CD4-positive, alpha-beta T cell treated with Interleukin-6 for 4 hours (primary cell): ENCODE measurements around the gene DDX4.
"Not testable (repeated sequence)": the region's sequence is repeated elsewhere in the genome, so short reads cannot be mapped to it uniquely, and the experiment has no call there.

Experiments
- DNase-seq: peaks from one replicate; pipeline ENCODE4 v3.0.0-alpha.2; 2020; ENCODE audit warnings: mixed read lengths

The DDX4 gene

GRCh38 chr5:55731848-55732247 is 6.0 kb upstream of the DDX4 start:
- no peak for DNase-seq

DNA sequence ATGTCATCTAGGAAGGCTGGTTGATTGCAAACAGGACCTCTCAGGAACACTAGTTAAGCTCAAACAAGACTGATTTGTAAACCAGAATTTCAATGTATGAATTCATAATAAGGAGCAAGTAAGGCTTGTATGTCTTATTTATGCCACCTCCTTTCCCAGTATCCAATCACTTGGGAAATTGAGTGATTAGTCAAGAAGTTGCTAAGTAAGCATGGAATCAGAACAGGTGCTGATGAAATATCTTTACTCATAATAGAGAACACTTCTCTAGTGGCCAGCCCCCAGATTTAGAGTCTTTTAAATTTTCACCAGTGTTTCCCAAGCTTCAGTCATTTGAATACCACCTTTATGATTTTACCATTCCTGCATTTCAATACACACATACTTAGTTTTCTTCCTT is 5.3 kb upstream of the DDX4 start:
- DNase-seq: no peak

GRCh38 chr5:55734658-55735057 is 3.2 kb upstream of the DDX4 start:
- DNase-seq: no peak

DNA sequence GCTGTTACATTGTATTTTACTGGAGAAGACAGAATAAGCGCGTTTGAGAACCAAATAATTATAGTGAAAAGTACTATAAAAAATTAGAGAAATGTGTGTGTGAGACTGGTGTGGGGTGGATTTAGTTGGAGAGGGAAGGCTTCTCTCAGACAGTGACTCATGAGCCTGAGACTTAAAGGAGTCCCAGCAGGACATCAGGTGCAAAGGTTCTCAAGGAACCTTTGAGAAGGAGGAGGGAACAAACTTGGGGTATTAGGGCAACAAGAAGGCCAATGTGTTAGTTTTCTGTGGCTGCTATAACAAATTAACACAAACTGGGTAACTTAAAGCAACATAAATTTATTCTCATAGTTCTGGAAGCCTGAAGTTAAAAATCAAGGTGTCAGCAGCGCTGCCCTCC is 4.9 kb downstream of the DDX4 start:
- DNase-seq: no peak

GRCh38 chr5:55747778-55748318 is 10.0 kb downstream of the DDX4 start:
- no peak for DNase-seq

DNA sequence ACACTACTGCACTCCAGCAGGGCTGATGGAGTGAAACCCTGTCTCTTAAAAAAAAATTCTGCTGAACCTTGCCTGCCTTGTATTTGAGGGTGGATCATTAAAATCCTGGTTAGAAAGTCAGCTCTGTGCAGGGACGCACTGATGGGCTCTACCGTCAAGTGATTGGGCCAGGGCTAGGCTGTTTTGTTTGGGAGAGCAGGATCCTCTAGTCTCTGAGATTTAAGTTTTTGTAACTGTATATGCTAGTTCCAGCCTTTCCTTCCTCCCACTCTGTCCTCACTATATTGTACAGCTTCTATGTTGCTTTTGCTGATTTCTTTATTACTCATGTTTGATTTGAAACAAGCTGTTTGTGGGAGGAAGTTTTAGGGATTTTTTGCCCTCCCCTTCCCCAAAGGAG is 11.5 kb downstream of the DDX4 start:
- DNase-seq: no peak

DNA sequence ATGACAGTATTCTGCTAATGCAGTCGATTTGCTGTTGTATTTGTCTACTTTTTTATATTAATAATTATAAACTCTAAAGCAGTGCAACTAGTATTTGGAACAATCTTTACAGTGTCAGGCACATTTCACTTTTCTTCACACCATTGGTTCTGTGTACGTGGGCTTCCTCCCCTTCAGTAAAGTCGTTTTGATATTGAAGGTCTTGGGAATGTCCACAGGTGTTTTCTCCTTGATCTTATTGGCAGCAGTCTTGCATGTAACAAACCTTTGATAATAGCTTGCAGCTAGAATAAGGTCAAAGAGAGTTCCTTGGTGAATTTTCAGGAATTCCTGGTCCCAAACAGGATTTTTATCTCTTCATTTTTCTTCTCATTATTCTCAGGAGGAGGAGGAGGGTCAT is 12.2 kb downstream of the DDX4 start:
- no peak for DNase-seq

- DNase-seq: no peak
Observed at GRCh38 chr5:55750499-55750898, 12.6 kb downstream of the DDX4 start.

DNA sequence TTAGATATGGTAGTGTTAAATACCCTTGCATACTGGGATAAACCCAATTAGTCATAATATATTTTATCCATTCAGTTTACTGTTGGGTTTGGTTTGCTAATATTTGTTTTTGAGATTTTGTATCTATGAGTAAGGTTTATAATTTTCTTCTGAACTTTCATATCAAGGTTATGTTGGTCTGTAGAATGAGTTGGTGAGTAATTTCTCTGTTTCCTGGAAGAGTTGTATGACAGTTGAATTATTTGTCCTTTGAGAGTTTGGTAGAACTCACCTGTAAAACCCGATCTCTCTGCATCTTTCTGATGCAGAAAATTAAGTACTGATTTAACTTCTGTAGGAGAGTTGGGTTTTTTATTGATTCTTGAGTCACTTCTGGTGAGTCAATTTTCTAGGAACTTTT is 20.4 kb downstream of the DDX4 start:
- no peak for DNase-seq

DNA sequence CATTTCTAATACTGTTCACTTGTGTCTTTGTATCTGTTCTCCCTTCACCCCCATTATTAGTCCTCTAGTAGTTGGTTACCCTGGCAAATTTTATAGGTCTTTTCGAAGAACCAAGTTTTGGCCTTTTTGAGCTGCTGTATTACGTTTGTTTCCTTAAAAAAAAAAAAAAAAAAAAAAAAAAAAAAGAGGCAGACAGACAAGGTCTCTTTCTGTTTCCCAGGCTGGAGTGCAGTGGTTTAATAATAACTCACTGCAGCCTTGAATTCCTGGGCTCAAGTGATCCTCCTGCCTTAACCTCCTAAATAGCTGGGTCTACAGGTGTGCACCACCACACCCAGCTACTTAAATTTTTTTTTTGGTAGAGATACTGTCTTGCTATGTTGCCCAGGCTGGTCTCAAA is 20.9 kb downstream of the DDX4 start:
- no peak for DNase-seq

DNA sequence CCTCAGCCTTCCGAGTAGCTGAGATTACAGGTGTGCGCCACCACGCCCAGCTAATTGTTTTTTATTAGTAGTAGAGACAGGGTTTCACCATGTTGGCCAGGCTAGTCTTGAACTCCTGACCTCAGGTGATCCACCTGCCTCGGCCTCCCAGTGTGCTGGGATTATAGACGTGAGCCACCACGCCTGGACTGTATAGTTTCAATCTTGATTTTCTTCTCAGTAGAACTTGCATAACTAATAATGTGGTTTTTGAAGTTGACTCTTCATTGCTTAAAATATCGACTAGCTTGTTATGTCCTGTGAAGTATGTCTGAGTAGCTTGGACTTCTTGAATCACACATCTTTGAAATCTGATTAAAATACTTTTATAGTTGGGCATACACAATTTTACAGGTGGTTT is 23.9 kb downstream of the DDX4 start:
- DNase-seq: not testable (repeated sequence)

DNA sequence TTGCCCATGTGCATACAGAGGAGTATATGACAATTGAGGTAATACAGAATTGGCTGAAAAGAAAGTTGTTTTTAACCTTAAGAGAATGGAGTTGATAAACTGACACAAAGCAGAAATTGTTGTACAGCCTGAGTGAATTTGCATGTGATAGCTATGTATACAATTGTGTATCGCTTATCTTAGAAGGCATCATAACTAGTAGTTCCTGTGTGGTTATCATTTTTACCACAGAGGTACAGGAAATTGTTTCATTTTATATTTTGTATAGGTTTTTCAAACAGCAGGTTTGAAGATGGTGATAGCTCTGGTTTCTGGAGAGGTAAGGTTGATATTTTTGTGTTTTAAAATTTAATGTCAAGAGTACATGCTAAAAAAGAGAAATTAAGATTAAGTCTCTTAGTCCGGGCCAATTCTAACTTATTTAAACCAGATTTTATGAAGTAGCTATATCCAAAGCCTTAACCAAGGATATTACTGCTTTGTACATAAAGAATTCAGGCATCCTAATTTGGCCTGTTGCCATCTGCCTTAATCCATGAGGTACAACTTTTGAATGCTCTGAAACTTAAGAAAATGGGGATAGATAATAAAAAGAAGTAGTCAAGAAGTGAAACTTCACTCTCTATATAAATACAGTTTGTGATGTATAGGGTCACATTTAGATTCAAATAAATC is 26.0 kb downstream of the DDX4 start:
- DNase-seq: no peak

DNA sequence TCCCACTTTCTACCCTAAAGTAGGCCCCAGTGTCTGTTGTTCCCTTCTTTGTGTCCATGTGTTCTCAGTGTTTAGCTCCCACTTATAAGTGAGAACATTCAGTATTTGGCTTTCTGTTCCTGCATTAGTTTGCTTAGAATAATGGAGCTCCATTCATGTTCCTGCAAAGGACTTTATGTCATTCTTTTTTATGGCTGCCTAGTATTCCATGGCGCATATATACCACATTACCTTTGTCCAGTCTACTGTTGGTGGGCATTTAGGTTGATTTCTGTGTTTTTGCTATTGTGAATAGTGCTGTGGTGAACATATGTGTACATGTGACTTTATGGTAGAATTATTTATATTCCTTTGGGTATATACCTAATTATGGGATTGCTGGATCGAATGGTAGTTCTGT is 30.4 kb downstream of the DDX4 start:
- DNase-seq: no peak

GRCh38 chr5:55771175-55771655 is 33.4 kb downstream of the DDX4 start:
- no peak for DNase-seq

DNA sequence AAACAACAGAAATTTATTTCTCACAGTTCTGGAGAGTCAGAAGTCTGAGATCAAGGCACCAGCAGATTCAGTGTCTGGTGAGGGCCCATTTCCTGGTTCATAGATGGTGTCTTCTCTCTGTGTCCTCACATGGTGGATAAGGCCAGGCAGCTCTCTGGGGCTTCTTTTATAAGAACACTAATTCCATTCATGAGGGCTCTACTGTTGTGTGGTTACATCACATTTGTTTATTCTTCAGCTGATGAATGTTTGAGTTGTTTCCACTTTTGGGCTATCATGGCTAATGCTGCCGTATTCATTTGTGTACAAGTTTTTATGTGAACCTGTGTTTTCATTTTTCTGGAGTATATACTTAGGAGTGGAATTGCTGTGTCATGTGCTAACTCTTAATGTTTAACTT is 35.2 kb downstream of the DDX4 start:
- no peak for DNase-seq

GRCh38 chr5:55777332-55777731 is 39.5 kb downstream of the DDX4 start:
- DNase-seq: no peak

DNA sequence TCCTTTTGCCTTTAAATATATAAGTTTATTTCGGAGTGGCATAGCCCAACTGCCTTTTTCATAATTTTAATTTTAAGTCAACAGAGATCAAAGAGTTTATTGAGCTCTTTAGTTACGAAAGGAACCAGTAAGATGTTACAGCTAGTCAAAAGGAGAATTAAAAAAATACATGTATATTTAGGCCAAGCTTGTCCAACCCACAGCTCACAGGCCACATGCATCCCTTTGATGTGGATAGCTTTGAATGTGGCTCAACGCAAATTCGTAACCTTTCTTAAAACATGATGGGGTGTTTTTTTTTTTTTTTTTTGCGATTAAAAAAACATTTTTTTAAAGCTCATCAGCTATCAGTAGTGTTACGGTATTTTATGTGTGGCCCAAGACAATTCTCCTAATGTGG is 63.1 kb downstream of the DDX4 start:
- no peak for DNase-seq

GRCh38 chr5:55808814-55809213 is 71.0 kb downstream of the DDX4 start:
- not testable (repeated sequence) for DNase-seq

- DNase-seq: not testable (repeated sequence)
Observed at GRCh38 chr5:55815939-55816338, 78.1 kb downstream of the DDX4 start.

DNA sequence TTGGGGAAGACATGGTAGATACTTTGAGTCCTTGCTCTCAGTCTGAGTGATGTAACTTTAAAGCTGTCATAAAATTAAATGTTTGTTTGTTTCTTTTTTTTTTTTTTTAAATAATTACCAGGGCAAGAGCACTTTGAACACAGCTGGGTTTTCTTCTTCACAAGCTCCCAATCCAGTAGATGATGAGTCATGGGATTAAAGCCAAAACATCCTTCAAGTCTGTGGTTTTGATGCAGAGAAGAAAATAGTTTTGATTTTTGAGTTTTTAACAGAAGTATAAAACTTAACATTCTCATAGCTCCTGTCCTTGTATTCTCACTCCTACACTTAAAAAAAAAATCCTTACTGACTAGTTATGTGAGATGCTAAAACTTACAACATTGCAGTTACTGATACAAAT is 78.5 kb downstream of the DDX4 start:
- no peak for DNase-seq

DNA sequence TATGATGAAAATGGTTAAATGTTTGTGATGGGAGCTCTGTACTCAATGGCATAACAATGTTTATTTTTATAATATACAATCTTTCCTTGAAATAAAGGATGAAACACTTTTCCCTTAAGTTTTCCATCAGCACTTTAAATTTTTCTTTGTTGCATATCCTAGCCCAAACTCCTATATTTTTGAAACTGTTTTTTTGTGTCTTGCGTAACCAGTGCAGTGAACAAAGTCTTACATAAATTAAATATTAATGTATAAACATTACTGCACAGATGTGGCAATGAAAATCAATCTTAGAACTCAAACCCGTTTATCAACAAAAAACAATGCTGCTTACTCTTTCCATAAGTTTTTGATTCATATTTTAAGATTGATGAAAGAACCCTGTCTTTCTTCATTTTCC is 79.2 kb downstream of the DDX4 start:
- no peak for DNase-seq

GRCh38 chr5:55820488-55820887 is 82.6 kb downstream of the DDX4 start:
- no peak for DNase-seq

DNA sequence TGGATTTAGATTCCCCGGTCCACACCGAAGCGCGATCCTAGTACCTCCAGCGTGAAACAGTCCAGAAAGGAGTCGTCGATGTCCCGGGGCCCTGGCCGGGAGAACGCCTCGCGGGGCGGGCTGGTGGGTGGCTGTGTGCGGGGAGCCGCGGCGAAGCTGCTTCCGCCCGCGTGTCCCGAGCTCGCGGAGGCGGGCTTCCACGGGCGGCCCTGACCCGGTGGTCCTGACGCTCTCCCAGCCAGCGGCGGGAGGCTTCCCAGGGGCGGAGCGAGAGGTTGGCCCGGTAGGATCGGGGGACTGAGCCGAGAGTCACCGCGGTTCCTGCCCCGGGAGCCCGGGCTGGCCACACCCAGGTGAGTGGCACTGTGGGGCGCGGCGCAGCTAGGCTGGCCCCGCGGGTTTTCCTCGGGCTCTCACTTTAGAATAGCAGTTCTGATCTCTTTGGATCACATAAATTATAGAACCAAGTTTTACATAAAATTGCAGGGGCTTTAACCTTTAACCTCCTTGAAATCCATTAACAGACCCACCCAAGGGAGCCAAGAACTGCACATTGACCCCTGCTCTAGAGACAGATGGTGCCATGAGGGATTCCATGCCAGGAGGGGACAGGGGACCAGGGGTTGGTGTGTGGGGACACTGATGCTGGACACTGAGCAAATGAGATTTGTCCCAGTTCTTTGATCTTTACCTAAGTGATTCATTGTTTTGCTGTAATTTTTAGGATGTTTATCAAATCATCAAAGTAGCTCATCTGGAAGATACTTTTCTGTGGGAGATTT is 84.1 kb downstream of the DDX4 start:
- peak; percentile 18 for DNase-seq

GRCh38 chr5:55823151-55823796 is 85.4 kb downstream of the DDX4 start:
- no peak for DNase-seq
